ENCODE measurements around the gene TAB2. TPM values are rescaled to one million over a fixed set of nuclear protein-coding genes. Genes with fewer than 3 reads are reported as not detected.

Gene TAB2
- total and polyA plus RNA-seq, 2 of the 8 experiments (the other 6 are each of a cell fraction or from before 2014, with no cell fraction given) = 40.4 to 63.0 TPM

DNA sequence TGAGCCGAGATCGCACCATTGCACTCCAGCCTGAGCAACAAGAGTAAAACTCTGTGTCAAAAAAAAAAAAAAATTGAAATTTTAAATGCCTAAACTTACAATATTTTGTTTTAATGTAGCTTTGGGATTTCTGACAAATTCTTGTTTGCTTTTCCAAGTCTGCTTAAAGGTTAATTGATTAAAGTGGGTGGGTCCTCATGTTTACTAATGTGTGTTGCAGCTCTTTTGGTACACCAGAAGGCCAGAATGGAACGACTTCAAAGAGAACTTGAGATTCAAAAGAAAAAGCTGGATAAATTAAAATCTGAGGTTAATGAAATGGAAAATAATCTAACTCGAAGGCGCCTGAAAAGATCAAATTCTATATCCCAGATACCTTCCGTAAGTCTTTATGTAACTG, 79.9 kb downstream of the TAB2 start:
- CTCF ChIA-PET (ENCODE audit: partially characterized antibody) = interaction anchor here (0.6 to 1.2 kb wide), 6 partner anchors 8 to 315 kb away, joined by 3 to 4 read pairs (median 3); no protein-coding TSS in a partner anchor
- TF ChIP-seq CHD2 (IDR thresholded peaks at IDR 0.05; ENCODE audit: low read length) (no peak), CREB1 (IDR thresholded peaks at IDR 0.05) (no peak), POLR2A (IDR thresholded peaks at IDR 0.05; ENCODE audit: control extremely low read depth in 1 of 2, low read depth in 2 of 2, low read length in 2 of 2) (no peak), SP2 (IDR thresholded peaks at IDR 0.05; ENCODE audit: low read length) (no peak), CBX5 (IDR thresholded peaks at IDR 0.05; ENCODE audit: low read depth, low read length) (no peak), EP300 (IDR thresholded peaks at IDR 0.05; ENCODE audit: borderline replicate concordance in 1 of 2, low read depth in 2 of 2, low read length in 2 of 2) (no peak), GTF2F1 (IDR thresholded peaks at IDR 0.05; ENCODE audit: borderline replicate concordance, low read depth, low read length) (no peak)

More for the DNA sequence above, 79.9 kb downstream of the TAB2 start:
- no peak overlapping the region for H3K56ac ChIP-seq (replicated peaks; ENCODE audit: insufficient read length, low read depth, low read length)
- H4K91ac ChIP-seq (replicated peaks; ENCODE audit: insufficient read length, low read length) = no peak overlapping the region
- H3K4me3 ChIP-seq (ENCODE audit: extremely low read depth in 1 of 4, insufficient read depth in 2 of 4, low read depth in 3 of 4, low read length in 4 of 4) = no peak overlapping the region
- H4K20me1 ChIP-seq (replicated peaks in 1 of 2; ENCODE audit: control insufficient read depth in 1 of 2, insufficient read depth in 2 of 2, low read length in 2 of 2) = no peaks in the 10 kb centered on the region
- no peak overlapping the region for H3K18ac ChIP-seq (ENCODE audit: extremely low read depth, low read length)
- H3K79me2 ChIP-seq (ENCODE audit: control insufficient read depth in 1 of 2, insufficient read depth in 2 of 2, low read length in 2 of 2) = peaks cover 0 to 17% of the 10 kb centered on the region in 2 experiments; a peak in 1 of 4 replicates
- no peaks in the 10 kb centered on the region for H3K23me2 ChIP-seq (ENCODE audit: low read depth, low read length)
- no peak for FAIRE-seq
- no peak overlapping the region for H4K8ac ChIP-seq (ENCODE audit: extremely low read depth, insufficient read depth, low read length)
- H2AK5ac ChIP-seq (ENCODE audit: low read depth, low read length) = no peak overlapping the region
- no peak overlapping the region for H4K5ac ChIP-seq (ENCODE audit: insufficient read length, low read depth, low read length)
- no peaks in the 10 kb centered on the region for H3K9me3 ChIP-seq (ENCODE audit: insufficient read depth in 2 of 2, low read depth in 1 of 2, low read length in 1 of 2)
- no peak overlapping the region for H3K14ac ChIP-seq (ENCODE audit: insufficient read length)
- no peak overlapping the region for H3K27ac ChIP-seq (ENCODE audit: low read depth, low read length)
- peaks cover 3 to 30% (median 7%) of the 10 kb centered on the region in 4 experiments; a peak in 7 of 8 replicates for H3K36me3 ChIP-seq (ENCODE audit: control insufficient read depth in 2 of 4, insufficient read depth in 4 of 4, low read length in 3 of 4)
- no peaks in the 10 kb centered on the region for H3K27me3 ChIP-seq (replicated peaks in 1 of 4; ENCODE audit: control insufficient read depth in 3 of 4, extremely low read depth in 1 of 4, insufficient read depth in 3 of 4, low read length in 3 of 4)
- no peak overlapping the region for H2AFZ ChIP-seq (ENCODE audit: low read length)
- no peak overlapping the region for H3K9ac ChIP-seq (replicated peaks in 1 of 4; ENCODE audit: extremely low read depth in 1 of 4, low read depth in 3 of 4, low read length in 3 of 4)
- 93% methylated on average over 6 of the region's 6 CpGs; no CpG with 5 or more reads in 1 of the 2 experiments for WGBS, 2 experiments (ENCODE audit: extremely low coverage in 1 of 2, insufficient coverage in 1 of 2, insufficient read length in 1 of 2, insufficient replicate concordance in 2 of 2, low coverage in 1 of 2, low lambda C conversion rate in 2 of 2, missing lambda C conversion rate in 1 of 2)
- no peaks in the 10 kb centered on the region for H3K4me1 ChIP-seq (replicated peaks in 1 of 4; ENCODE audit: control insufficient read depth in 3 of 4, insufficient read depth in 4 of 4, low read length in 3 of 4)
- no peaks in the 10 kb centered on the region; the same call in 1 of the 2 replicates for H3K79me1 ChIP-seq (ENCODE audit: low read depth, low read length)
- H2BK5ac ChIP-seq (ENCODE audit: low read depth, low read length) = no peak overlapping the region
- DNase-seq (ENCODE audit: low read depth in 1 of 2, low spot score in 2 of 2) = no peak
- H2BK20ac ChIP-seq (ENCODE audit: low read length) = no peak overlapping the region
- POLR2A ChIA-PET (ENCODE audit: partially characterized antibody) = no interaction called here
- H3K23ac ChIP-seq (ENCODE audit: insufficient read length) = no peak overlapping the region
- H2BK120ac ChIP-seq (replicated peaks; ENCODE audit: low read depth, low read length) = no peak overlapping the region
- no peak overlapping the region for H3K4me2 ChIP-seq (ENCODE audit: insufficient read depth in 1 of 2, low read depth in 2 of 2, low read length in 2 of 2)
- H2BK15ac ChIP-seq (ENCODE audit: low read length) = no peak overlapping the region
- no peak overlapping the region for H3K4ac ChIP-seq (replicated peaks; ENCODE audit: insufficient read length, low read depth, low read length)
- H2BK12ac ChIP-seq (ENCODE audit: low read depth, low read length) = no peak overlapping the region
